KMS-11 (cell line): ENCODE results near the gene AKAP13.

Experiments
- H2AFZ ChIP-seq: fragments of 200-600 bp; sonication (generic); 2 replicates; pipeline ENCODE4 v1.6.1; 2016; ENCODE audit warnings: antibody characterized with exemption, mixed run types, low read depth
- H3K27ac ChIP-seq: fragments of 200-600 bp; sonication (generic); 2 replicates; pipeline ENCODE4 v1.6.1; 2016; ENCODE audit warnings: mild to moderate bottlenecking, mixed run types
- H3K27me3 ChIP-seq: fragments of 200-600 bp; sonication (generic); 2 replicates; pipeline ENCODE4 v1.6.1; 2017; ENCODE audit warnings: mild to moderate bottlenecking, low read depth, mixed run types, moderate library complexity; ENCODE audit not compliant: insufficient read depth
- H3K36me3 ChIP-seq: fragments of 200-600 bp; sonication (generic); 2 replicates; pipeline ENCODE4 v1.6.1; 2017; ENCODE audit warnings: mild to moderate bottlenecking, mixed run types; ENCODE audit not compliant: insufficient read depth
- H3K4me1 ChIP-seq: fragments of 200-600 bp; sonication (generic); 2 replicates; pipeline ENCODE4 v1.6.1; 2016; ENCODE audit warnings: mild to moderate bottlenecking, low read depth, mixed run types; ENCODE audit not compliant: poor library complexity, severe bottlenecking
- H3K4me2 ChIP-seq: fragments of 200-600 bp; sonication (generic); 2 replicates; pipeline ENCODE4 v1.7.0; 2016; ENCODE audit warnings: mild to moderate bottlenecking, mixed run types
- H3K4me3 ChIP-seq: fragments of 200-600 bp; sonication (generic); IDR thresholded peaks from 2 replicates; pipeline ENCODE4 v1.6.1; 2017; ENCODE audit warnings: low read depth, low read length, mixed read lengths; ENCODE audit not compliant: insufficient read depth
- H3K79me2 ChIP-seq: fragments of 200-600 bp; sonication (generic); 2 replicates; pipeline ENCODE4 v1.6.1; 2016; ENCODE audit warnings: low read depth, mixed run types; ENCODE audit not compliant: insufficient read depth
- H3K9ac ChIP-seq: fragments of 200-600 bp; sonication (generic); 2 replicates; pipeline ENCODE4 v1.6.1; 2016; ENCODE audit warnings: mild to moderate bottlenecking, mixed run types
- H4K20me1 ChIP-seq: fragments of 200-600 bp; sonication (generic); 2 replicates; pipeline ENCODE4 v1.6.1; 2016; ENCODE audit warnings: mild to moderate bottlenecking, mixed run types; ENCODE audit not compliant: insufficient read depth
- TF ChIP-seq, protein P1 (sequence below): fragments of 200-600 bp; sonication (generic); conservative IDR thresholded peaks from 2 replicates; pipeline ENCODE4 v1.6.1; 2017; ENCODE audit warnings: low read depth, mild to moderate bottlenecking, antibody characterized with exemption, low read length, moderate library complexity, mixed read lengths

The AKAP13 gene

DNA sequence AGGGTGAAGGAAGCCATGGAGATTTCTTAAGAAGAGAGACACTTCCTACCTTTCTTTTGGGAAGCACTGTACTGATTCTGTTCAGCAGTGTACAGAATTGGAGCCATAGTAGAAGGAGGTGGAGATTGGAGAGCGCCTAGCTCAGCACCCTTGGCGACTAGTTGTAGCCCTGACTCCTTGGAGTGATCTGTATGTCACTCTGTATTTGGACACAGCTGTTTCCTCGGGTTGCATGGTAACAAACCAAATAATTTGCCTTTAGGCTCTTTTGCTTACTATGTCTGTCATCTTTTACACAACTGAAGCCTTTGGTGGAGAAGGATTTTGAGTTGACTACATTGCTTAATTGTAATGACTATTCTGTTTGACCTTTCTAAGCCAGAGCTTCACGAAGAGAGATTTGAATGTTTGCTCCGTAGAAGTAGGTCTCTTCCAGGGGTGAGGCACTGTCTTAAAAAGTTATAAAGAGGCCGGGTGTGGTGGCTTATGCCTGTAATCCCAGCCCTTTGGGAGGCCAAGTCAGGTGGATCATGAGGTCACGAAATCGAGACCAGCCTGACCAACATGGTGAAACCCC is 77.1 kb downstream of the AKAP13 start:
- no peaks in the 10 kb centered on the region for H3K27me3 ChIP-seq
- no peak overlapping the region for H3K9ac ChIP-seq
- no peak overlapping the region for H3K4me2 ChIP-seq
- H3K4me3 ChIP-seq: no peak overlapping the region
- H4K20me1 ChIP-seq: no peaks in the 10 kb centered on the region
- no peak overlapping the region for H3K27ac ChIP-seq
- H3K36me3 ChIP-seq: no peaks in the 10 kb centered on the region
- TF ChIP-seq, protein P1, sequence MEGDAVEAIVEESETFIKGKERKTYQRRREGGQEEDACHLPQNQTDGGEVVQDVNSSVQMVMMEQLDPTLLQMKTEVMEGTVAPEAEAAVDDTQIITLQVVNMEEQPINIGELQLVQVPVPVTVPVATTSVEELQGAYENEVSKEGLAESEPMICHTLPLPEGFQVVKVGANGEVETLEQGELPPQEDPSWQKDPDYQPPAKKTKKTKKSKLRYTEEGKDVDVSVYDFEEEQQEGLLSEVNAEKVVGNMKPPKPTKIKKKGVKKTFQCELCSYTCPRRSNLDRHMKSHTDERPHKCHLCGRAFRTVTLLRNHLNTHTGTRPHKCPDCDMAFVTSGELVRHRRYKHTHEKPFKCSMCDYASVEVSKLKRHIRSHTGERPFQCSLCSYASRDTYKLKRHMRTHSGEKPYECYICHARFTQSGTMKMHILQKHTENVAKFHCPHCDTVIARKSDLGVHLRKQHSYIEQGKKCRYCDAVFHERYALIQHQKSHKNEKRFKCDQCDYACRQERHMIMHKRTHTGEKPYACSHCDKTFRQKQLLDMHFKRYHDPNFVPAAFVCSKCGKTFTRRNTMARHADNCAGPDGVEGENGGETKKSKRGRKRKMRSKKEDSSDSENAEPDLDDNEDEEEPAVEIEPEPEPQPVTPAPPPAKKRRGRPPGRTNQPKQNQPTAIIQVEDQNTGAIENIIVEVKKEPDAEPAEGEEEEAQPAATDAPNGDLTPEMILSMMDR: no peak
- no peaks in the 10 kb centered on the region for H3K4me1 ChIP-seq
- H2AFZ ChIP-seq: no peak overlapping the region
- no peaks in the 10 kb centered on the region; the same call in 1 of the 2 replicates for H3K79me2 ChIP-seq

DNA sequence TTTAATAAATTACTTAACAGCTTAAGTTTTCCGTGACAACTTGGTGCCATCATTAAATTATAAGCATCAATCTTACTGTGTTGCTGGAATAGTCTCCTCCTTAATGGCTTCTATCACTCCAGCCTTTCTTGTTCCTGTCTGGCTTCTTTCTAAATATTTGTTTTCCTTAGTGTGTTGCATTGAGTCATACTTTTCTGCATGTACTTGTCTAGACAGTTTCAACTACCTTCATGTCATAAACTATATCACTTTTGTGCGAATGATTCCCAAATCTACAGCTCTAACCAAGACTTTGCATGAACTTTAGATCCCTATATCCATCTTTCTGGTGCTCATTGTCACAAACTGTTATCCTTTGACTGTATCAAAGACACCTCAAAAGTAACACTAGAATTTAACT is 78.4 kb downstream of the AKAP13 start:
- Histone ChIP-seq H3K9ac (no peak overlapping the region), H3K4me1 (no peaks in the 10 kb centered on the region), H4K20me1 (no peaks in the 10 kb centered on the region), H3K27ac (no peak overlapping the region), H3K79me2 (no peaks in the 10 kb centered on the region), H3K27me3 (no peaks in the 10 kb centered on the region), H3K4me2 (no peak overlapping the region), H3K4me3 (no peak overlapping the region), H2AFZ (no peak overlapping the region), H3K36me3 (no peaks in the 10 kb centered on the region)
- TF ChIP-seq, protein P1: no peak

DNA sequence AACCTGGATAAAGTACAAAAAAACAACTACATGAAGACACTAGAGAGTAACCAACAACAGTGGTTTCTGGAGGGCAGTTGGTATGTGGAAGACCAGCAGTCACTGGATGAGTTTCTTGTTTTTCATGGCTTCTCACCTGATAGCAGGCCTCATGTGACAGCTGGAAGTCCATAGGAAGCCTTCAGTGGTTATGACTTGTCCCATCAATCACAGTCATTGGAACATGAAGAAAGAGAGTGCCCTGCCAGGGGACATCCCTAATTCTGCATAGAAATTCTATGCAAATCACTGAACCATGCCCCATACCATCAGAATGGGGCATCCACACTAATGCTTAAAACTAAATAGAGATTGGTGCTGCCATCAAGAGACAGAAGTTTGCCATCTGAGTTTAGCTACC is 81.6 kb downstream of the AKAP13 start:
- Histone ChIP-seq H3K27ac (no peak overlapping the region), H2AFZ (no peak overlapping the region), H3K27me3 (no peaks in the 10 kb centered on the region), H3K9ac (no peak overlapping the region), H4K20me1 (no peaks in the 10 kb centered on the region), H3K4me1 (no peaks in the 10 kb centered on the region), H3K36me3 (no peaks in the 10 kb centered on the region), H3K79me2 (no peaks in the 10 kb centered on the region), H3K4me3 (no peak overlapping the region), H3K4me2 (no peak overlapping the region)
- TF ChIP-seq, protein P1: no peak

DNA sequence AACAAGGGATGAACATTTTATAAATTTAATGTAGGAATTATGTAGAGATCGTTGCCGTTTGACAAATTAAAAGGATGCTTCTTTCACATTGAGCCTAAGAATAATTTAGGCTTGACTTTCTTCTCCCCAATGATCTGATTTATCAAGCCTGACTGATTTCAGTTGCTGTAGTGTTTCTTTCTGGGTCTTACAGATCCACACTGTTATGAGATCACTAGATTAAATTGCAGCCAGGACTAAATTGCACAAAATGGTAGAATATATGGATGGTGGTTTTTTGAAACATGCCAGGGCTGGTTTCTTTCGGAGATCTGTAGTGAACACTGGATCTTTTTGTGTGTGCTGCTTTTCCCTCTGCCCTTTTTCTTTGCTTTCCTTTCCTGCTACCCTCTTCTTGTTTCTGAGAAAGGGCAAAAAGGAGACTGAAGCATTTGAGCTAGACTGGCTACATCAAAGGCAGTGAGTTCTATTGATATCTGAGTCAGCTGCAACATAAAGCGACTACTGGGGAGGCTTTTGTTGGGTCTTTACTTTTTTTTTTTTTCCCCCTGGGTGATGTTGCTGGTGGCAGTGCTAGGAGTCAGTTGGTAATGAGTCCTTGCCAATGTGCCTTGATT is 83.0 kb downstream of the AKAP13 start:
- H2AFZ ChIP-seq: no peak overlapping the region
- no peaks in the 10 kb centered on the region for H3K79me2 ChIP-seq
- no peaks in the 10 kb centered on the region for H3K4me1 ChIP-seq
- no peak overlapping the region for H3K27ac ChIP-seq
- no peak overlapping the region for H3K9ac ChIP-seq
- H4K20me1 ChIP-seq: no peaks in the 10 kb centered on the region
- no peaks in the 10 kb centered on the region for H3K36me3 ChIP-seq
- no peaks in the 10 kb centered on the region for H3K27me3 ChIP-seq
- TF ChIP-seq, protein P1: no peak
- H3K4me2 ChIP-seq: no peak overlapping the region
- no peak overlapping the region for H3K4me3 ChIP-seq
